Heart left ventricle (tissue), 13 donors: ENCODE data around the gene OR7G1.

Experiments used
- POLR2A ChIP-seq, 2 donors: fragments of 450-650 bp; IDR thresholded peaks; one replicate each; pipeline ENCODE4 v1.6.1; 2017; ENCODE audit warnings: antibody characterized with exemption in 2 of 2, mild to moderate bottlenecking in 2 of 2, moderate library complexity in 2 of 2
- TF ChIP-seq, protein P1 (sequence below), 12 donors: fragments of 200-600 bp; sonication (generic) in 4 of 12; IDR thresholded peaks; one replicate each; pipeline versions ENCODE4 v1.5.0 to v1.8.0; 2018 to 2022; ENCODE audit warnings: antibody characterized with exemption in 12 of 12, mild to moderate bottlenecking in 5 of 12
- donor health status: ischemic (EF 13 %, LVEDD 7.1; RV severe dilation, severe dysfunction).
- donor health status: DM: no; HTN: yes; CAD: no.
- donor health status: DM: no; HTN: no; CAD: no.
- donor health status: ischemic (EF 25% LVEDD 6.9; RV normal size, moderate dysfunction).
- donor health status: ischemic (EF 25% LVEDD 5.7; RV mildly dilated, moderate dysfunction).
- donor health status: ischemic (EF 35%, LVEDD 5.7; RV mildly dilated, moderate dysfunction).
- donor health status: nonischemic (EF 11% LVEDD 7.7; RV severe dilation, severe dysfunction).
- donor health status: DM: yes; HTN: yes; CAD: no.
- donor health status: PGD.
- donor health status: ischemic (EF 29% LVEDD 5.4; RV normal size, mild dysfunction).
- donor health status: nonischemic (EF 23%, LVEDD 6.1; RV moderate dilation, normal function).

DNA sequence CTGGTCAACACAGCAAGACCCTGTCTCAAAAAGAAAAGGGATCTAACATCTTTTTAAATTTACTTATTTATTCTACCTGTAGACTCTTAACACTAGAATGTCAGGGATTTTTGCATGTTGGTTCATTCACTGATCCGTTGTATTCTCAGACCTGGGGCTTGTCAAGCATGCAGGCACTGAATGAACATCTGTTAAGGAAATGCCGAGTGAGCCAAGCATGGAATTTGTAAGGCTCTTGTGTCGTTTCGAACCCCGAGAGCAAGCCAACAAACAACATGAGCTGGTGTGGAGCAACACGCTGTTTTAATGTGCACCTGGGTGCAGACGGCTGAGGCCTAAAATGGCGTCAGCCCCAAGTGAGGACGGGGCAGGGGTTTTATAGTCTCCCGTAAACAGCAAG is 38.7 kb downstream of the OR7G1 start:
- TF ChIP-seq, protein P1, sequence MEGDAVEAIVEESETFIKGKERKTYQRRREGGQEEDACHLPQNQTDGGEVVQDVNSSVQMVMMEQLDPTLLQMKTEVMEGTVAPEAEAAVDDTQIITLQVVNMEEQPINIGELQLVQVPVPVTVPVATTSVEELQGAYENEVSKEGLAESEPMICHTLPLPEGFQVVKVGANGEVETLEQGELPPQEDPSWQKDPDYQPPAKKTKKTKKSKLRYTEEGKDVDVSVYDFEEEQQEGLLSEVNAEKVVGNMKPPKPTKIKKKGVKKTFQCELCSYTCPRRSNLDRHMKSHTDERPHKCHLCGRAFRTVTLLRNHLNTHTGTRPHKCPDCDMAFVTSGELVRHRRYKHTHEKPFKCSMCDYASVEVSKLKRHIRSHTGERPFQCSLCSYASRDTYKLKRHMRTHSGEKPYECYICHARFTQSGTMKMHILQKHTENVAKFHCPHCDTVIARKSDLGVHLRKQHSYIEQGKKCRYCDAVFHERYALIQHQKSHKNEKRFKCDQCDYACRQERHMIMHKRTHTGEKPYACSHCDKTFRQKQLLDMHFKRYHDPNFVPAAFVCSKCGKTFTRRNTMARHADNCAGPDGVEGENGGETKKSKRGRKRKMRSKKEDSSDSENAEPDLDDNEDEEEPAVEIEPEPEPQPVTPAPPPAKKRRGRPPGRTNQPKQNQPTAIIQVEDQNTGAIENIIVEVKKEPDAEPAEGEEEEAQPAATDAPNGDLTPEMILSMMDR (IDR thresholded peaks at IDR 0.05), result no peak
- no peak for TF ChIP-seq POLR2A (IDR thresholded peaks at IDR 0.05)
